Embryonic facial prominence (tissue), 1 donor: ENCODE results near the gene OR10A4.
"Not testable (repeated sequence)": the region's sequence is repeated elsewhere in the genome, so short reads cannot be mapped to it uniquely, and the experiment has no call there.

Experiments
- DNase-seq: peaks from one replicate; pipeline ENCODE4 v3.0.0-alpha.2; 2016; ENCODE audit errors: extremely low spot score

OR10A4 gene

DNA sequence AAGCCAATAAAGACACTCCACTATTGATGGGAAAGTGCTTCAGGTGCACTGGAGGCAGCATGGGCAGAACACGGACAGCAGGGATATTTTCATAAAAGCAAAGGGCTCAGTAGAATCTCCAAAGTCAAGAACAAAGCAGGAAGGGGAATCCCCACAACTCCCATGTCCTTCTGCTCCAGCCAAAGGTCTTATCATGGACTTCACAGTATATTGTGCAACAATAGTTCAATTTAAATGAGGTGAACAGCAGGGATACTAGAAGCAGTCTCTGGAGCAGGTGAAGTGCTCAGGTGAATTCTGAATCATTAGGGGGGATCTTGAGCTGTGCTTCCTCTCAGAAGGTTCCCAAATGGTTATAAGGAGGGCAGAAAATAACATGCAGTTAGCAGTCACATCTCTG lies 22.5 kb downstream of the OR10A4 start:
- no peak for DNase-seq

DNA sequence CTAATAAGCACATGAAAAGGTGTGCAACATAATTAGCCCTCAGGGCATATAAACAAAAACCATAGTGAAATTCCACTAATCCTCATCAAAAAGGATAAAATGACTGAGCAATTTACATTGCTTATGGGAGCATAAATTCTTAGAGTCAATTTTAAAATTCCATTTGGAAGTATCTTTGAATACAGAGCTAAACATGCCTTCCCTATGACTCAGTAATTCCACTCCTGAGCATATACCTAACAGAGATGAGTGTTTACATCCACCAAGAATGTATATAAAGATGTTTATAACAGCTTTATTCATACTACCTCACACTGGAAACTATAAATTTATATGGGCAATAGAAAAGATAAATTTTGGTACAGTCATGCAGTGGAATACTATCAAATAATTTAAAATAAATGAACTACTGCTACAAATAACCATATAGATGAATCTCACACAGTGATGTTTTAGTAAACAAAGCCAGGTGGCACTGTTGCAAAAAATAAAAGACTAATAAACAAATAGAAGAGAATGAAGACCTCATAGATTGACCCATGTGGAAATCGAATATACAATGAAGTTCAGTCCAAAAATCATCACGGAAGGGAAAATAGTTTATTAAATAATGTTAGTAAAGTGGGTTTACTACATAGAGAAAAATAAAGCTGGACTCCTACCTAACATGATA lies 24.0 kb downstream of the OR10A4 start:
- no peak for DNase-seq

DNA sequence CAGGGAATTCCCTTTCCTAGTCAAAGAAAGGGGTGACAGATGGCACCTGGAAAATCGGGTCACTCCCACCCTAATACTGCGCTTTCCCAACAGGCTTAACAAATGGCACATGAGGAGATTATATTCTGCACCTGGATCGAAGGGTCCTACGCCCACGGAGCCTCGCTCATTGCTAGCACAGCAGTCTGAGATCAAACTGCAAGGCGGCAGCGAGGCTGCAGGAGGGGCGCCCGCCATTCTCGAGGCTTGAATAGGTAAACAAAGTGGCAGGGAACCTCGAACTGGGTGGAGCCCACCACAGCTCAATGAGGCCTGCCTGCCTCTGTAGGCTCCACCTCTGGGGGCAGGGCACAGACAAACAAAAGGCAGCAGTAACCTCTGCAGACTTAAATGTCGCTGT lies 28.4 kb downstream of the OR10A4 start:
- not testable (repeated sequence) for DNase-seq

DNA sequence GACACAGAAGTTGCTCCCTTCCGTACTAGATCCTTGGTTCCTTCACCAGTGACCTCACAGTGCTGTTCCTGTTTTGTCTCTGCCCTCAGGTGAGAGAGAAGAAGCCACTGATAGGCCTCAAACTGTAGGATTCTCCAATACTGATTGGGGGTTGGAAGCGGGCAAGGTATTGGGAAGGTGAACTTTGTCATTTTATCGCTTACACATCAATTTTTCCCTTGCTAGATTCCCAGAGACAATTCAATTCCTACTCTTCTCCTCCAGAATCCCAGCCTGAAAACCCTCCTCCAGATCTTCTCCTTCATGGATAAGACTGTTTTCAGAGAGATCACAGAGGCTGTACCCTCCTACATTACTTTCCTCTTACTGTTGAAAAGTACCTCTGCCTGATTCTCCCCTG lies 35.0 kb downstream of the OR10A4 start:
- DNase-seq, result no peak

DNA sequence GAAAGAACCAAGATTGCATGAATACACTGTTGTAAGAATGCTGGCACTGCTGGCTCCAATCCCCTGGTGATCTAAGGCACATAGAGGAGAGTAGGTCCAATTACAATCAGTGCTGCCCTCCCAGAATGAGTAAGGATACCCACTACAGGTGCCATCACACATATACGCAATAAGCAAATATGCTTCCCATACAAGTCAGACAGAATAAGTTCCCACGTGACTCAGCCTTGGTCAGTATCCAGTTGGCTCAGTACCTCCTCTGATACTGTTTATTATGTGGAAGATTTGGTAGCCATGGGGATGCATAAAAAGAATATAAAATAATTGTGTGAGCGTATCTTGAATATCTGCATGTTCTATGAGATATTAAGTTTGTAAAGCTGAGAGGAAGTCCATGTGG lies 35.5 kb downstream of the OR10A4 start:
- no peak for DNase-seq

DNA sequence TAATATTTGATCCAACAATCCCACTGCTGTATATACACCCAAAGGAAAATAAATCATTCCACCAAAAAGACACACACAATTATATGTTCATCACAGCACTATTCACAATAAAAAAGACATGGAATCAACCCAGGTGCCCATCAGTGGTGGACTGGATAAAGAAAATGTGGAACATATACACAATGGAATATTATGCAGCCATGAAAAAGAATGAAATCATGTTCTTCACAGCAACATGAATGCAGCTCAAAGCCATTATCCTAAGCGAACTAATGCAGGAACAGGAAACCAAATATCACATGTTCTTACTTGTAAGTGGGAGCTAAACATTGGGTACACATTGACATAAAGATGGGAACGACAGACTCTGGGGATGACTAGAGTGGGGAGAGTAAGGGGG lies 43.3 kb downstream of the OR10A4 start:
- DNase-seq, result no peak

DNA sequence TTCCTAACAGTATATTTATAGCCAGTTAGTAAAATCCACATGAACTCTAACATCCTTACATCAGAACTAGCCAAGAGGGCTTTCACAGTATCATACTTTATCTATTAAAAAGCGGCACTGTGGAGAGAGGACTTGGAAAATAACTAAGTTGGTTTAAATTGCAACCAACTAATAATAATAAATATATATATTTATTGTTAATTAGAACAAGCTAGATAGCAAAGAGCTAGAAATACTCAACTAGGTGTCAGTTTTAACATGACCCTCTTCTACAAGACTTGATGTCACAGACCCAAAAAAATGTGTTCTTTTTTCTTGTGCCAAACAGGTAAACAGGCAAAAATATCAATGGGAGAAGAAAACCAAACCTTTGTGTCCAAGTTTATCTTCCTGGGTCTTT lies 44.3 kb downstream of the OR10A4 start, which contains the start of gene OR2D3:
OR2D3 (plus strand) TSS at position 301 of the 400 bp plus-strand sequence; CDS start at position 301, 0 bp downstream.
- no peak for DNase-seq

DNA sequence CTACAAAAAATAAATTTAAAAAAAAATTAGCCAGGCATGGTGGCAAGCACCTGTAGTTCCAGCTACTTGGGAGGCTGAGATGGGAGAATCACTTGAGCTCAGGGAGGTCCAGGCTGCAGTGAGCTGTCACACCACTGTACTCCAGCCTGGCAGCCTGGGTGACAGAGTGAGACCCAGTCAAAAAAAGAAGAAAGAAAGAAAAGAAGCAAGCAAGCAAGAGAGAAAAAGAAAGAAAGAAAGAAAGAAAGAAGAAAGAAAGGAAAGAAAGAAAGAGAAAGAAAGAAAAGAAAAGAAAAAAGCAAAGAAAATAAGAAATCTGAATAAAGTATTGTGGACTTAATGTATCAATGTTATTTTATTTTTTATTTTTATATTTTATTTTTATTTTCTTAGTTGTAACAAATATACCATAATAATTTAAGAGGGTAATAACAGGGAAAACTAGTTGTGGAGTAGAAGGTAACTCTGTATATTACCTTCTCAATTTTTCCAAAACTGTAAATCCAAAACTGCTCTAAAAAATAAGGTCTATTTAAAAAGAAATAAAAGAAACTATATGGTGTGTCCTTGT lies 48.7 kb downstream of the OR10A4 start:
- DNase-seq, result no peak

DNA sequence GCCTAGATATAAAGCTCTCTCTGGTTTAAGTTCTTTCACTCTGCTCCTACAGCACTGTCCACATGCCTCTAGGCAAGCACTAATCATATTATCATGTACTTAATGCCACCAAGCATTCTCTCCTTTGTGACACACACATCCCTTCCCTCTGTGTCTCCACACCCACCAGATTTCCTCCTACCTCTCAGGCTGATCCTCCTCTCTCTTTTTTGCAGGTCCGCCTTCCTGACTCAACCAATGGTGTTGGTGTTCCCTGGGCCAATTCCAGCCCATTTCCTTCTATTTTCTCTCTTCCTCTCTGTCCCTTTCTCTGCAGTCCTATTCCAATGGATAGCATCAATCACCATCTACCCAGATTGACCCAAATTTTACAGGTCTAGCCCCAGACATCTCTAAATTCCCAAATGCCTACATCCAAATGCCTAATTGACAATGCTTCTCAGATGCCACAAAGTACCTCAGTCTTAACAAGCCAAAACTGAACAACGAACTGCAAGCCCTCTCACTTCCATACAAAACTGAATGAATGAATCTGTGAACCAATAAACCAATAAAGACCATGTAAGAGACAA lies 49.3 kb downstream of the OR10A4 start:
- no peak for DNase-seq

DNA sequence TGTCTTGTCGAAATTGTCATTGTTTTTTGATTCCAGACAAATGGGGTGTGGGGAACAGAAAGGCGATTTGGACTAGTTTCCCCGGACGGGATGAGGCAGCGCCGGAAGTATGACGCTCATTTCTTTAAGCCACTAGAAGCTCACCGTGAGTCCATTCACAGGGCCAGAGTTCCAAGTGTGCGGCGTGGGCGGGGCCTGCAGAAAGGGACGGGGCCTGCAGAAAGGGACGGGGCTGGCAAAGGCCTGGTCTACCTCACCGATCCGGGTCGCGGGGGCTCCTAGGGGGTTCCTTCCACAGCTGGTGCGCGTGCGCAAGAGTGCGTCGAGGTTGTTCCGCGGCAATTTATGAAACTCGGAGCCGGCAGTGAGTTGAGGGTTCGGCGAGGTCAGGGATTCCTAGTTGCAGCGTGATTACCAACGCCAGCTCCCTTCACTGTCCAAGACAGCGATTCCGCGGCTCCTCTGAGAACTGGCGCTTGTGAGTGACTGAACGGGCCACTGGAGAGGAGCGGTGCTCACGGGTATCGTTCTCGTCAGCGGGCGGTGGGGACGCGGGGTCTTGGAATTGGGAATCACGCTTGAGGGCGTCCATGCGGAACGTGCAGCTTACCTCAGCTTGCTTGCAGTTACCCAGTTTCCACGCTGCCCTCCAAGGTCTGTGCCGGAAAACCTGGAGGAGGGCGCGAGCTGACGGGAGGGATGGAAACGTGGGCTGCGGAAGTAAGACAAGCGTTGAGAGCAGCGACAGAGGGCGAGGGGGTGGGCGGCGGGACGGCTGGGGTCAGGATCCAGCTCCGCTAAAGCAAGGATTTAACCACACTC lies 50.0 kb downstream of the OR10A4 start, which contains the start of gene ZNF215:
ZNF215 (plus strand) TSS at position 219 of the 822 bp plus-strand sequence. CDS start 5,847 bp downstream, outside the sequence.
- DNase-seq, result peak; percentile 23

DNA sequence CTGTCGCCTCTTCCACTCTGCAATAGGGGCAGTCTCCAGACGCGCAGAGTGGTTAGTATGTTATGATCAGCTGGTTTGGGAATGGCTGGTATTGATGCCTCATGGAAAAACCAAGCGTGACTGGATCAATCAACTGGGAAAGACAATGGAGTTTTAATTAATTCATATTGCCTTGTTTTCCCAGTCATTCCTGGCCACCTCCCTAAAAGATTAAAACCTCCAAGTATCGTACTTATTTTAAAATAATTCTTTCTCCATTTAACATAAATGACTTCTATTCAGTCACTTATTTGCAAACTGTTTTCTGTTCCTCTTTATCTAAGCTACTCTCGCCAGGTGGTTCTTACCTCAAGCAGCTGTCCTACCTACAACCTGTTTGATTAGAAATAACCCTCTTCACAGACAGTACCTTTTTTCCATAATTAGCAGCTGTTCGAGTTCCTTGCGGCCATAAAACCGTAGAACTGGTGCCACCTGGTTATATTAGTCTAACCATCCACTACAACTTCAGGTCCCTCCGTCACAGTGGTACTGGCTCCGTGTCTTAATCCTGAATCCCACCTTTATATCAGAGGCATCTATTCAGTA lies 50.7 kb downstream of the OR10A4 start:
- no peak for DNase-seq
